Fibroblast of pulmonary artery (primary cell): ENCODE results near the gene SUPT20HL1.

Source experiments
- DNase-seq: peaks from one replicate; pipeline ENCODE4 v3.0.0-alpha.2; 2010; ENCODE audit warnings: low read depth
- H3K4me3 ChIP-seq: replicated peaks from 2 replicates; pipeline ENCODE4 v1.5.1; 2011; ENCODE audit warnings: low read depth, mild to moderate bottlenecking, control low read depth, low read length, moderate library complexity
- CTCF ChIP-seq: IDR thresholded peaks from 2 replicates; pipeline ENCODE4 v1.5.1; 2011; ENCODE audit warnings: mild to moderate bottlenecking, control low read depth, low read length, inconsistent platforms; ENCODE audit errors: missing control alignments

SUPT20HL1 gene

GRCh38 chrX:24325231-24325630, 35.2 kb upstream of the SUPT20HL1 start:
- H3K4me3 ChIP-seq = no peak overlapping the region
- TF ChIP-seq CTCF = no peak
- no peak for DNase-seq

GRCh38 chrX:24332878-24333277, 27.6 kb upstream of the SUPT20HL1 start:
- peak; percentile 51 for DNase-seq
- no peak for TF ChIP-seq CTCF

GRCh38 chrX:24333371-24333770, 27.1 kb upstream of the SUPT20HL1 start:
- no peak overlapping the region for H3K4me3 ChIP-seq
- DNase-seq = no peak
- TF ChIP-seq CTCF = no peak

More at GRCh38 chrX:24332878-24333277, 27.6 kb upstream of the SUPT20HL1 start:
- H3K4me3 ChIP-seq = no peak overlapping the region

- TF ChIP-seq CTCF = no peak
- no peak for DNase-seq
Measured at GRCh38 chrX:24334461-24334860, 26.0 kb upstream of the SUPT20HL1 start.

GRCh38 chrX:24335871-24336270, 24.6 kb upstream of the SUPT20HL1 start:
- DNase-seq = peak; percentile 12
- H3K4me3 ChIP-seq = no peak overlapping the region
- TF ChIP-seq CTCF = no peak

More at GRCh38 chrX:24334461-24334860, 26.0 kb upstream of the SUPT20HL1 start:
- H3K4me3 ChIP-seq = no peak overlapping the region

- DNase-seq = no peak
Measured at GRCh38 chrX:24339911-24340310, 20.5 kb upstream of the SUPT20HL1 start.

More at GRCh38 chrX:24339911-24340310, 20.5 kb upstream of the SUPT20HL1 start:
- H3K4me3 ChIP-seq = no peak overlapping the region
- TF ChIP-seq CTCF = no peak
